ENCODE results near the gene RELL2. TPM values are rescaled to one million over a fixed set of nuclear protein-coding genes. Genes with fewer than 3 reads are reported as not detected.

RELL2 gene
- total RNA-seq, 1 experiment from 2014 or later: 9.8 TPM

DNA sequence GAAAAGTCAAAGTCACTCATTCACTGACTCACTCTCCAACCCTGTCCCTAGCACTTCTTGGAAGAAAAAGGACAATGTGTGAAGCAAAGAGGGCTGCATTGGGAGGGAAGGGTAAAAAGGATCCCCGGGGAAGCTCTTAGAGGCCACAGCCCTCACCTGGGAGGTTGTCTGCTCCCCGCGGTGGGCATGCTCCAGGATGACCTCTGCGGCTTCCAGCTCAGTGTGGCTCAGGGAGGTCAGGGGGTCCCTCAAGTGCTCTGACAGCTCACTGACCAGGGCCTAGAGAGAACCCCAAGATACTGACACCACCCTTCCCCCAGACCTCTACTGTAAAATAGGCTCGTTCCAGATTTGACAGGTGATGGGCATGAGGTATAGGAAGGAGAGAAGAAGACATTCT, 10.4 kb downstream of the RELL2 start:
- H3K14ac ChIP-seq (ENCODE audit: insufficient read depth, low read length): no peak overlapping the region
- H3K27me3 Mint-ChIP-seq (ENCODE audit: low read depth): peaks cover 6% of the 10 kb centered on the region; the same call in 1 of the 2 replicates
- no peak overlapping the region for H2BK5ac ChIP-seq (ENCODE audit: insufficient read length, low read length)
- no peaks in the 10 kb centered on the region for H3K79me2 ChIP-seq (ENCODE audit: insufficient read depth, low read length)
- H3K23me2 ChIP-seq (ENCODE audit: insufficient read length, low read depth, low read length, poor library complexity, severe bottlenecking): peaks cover 8% of the 10 kb centered on the region
- H4K91ac ChIP-seq (ENCODE audit: insufficient read length, low read depth, low read length): no peak overlapping the region
- no peak overlapping the region for H3K4me2 ChIP-seq (ENCODE audit: insufficient read depth, insufficient read length, low read length)
- H3K27ac ChIP-seq (ENCODE audit: insufficient read length, low read depth, low read length): no peak overlapping the region
- DNase-seq: no peak
- H3T11ph ChIP-seq (ENCODE audit: low read length): no peak overlapping the region
- no peak overlapping the region for H2BK12ac ChIP-seq (ENCODE audit: insufficient read length, low read depth, low read length)
- peaks cover 16 to 32% (median 25%) of the 10 kb centered on the region in 3 experiments; a peak in 6 of 7 replicates for H3K36me3 Mint-ChIP-seq (ENCODE audit: insufficient read depth in 1 of 3, low read depth in 3 of 3)
- H3K27ac Mint-ChIP-seq: no peak overlapping the region; a peak in 1 of 7 replicates
- no peak overlapping the region for H3K23ac ChIP-seq (ENCODE audit: insufficient read length, low read depth, low read length)
- no peak overlapping the region for H3K56ac ChIP-seq (ENCODE audit: insufficient read length, low read depth, low read length)
- H2BK15ac ChIP-seq (ENCODE audit: low read depth, low read length): no peak overlapping the region
- H2BK20ac ChIP-seq (ENCODE audit: low read depth, low read length, poor library complexity, severe bottlenecking): no peak overlapping the region
- WGBS (ENCODE audit: extremely low coverage, insufficient read length, low lambda C conversion rate): no CpG with 5 or more reads among the region's 5 CpGs
- no peak overlapping the region for H3K9ac ChIP-seq (ENCODE audit: extremely low read depth, insufficient read length, low read length)
- peaks cover 17 to 22% of the 10 kb centered on the region in 2 experiments for H3K4me1 Mint-ChIP-seq
- H2AFZ ChIP-seq (ENCODE audit: low read length): no peak overlapping the region
- no peak overlapping the region for H3K4me3 Mint-ChIP-seq
- no peak overlapping the region for H2BK120ac ChIP-seq (ENCODE audit: low read depth, low read length, poor library complexity, severe bottlenecking)
- no peaks in the 10 kb centered on the region for H3K9me3 Mint-ChIP-seq
- no peak overlapping the region for H4K8ac ChIP-seq (replicated peaks; ENCODE audit: insufficient read length, low read depth, low read length)
- H3K4ac ChIP-seq (ENCODE audit: low read depth, low read length): no peak overlapping the region
- H4K5ac ChIP-seq (ENCODE audit: insufficient read length, low read depth, low read length): no peak overlapping the region
- no peaks in the 10 kb centered on the region for H4K20me1 ChIP-seq (ENCODE audit: control insufficient read depth, insufficient read depth, insufficient read length)
- H3K18ac ChIP-seq (ENCODE audit: insufficient read length, low read depth, low read length): no peak overlapping the region
- H3K79me1 ChIP-seq (ENCODE audit: insufficient read depth, low read depth, low read length, poor library complexity, severe bottlenecking): no peaks in the 10 kb centered on the region
- H3K9me3 ChIP-seq (ENCODE audit: control insufficient read depth, low read depth, low read length): no peaks in the 10 kb centered on the region
- H3K4me1 ChIP-seq (ENCODE audit: insufficient read depth, low read length): no peaks in the 10 kb centered on the region; the same call in 1 of the 2 replicates
- no peaks in the 10 kb centered on the region for H3K27me3 ChIP-seq (ENCODE audit: insufficient read depth, low read length)
- H2AK5ac ChIP-seq (ENCODE audit: insufficient read length, low read length): no peak overlapping the region
- no peak for TF ChIP-seq CTCF (conservative IDR thresholded peaks at IDR 0.05)
